Ovary (tissue), 10 donors: ENCODE results near the gene PAIP2B. TPM values are rescaled to one million over a fixed set of nuclear protein-coding genes. Genes with fewer than 3 reads are reported as not detected.

Experiments used
- DNase-seq, 5 donors: peaks; one replicate each; pipeline ENCODE4 v3.0.0-alpha.2; 2019 to 2020
- H3K27ac ChIP-seq, 2 donors: fragments of 200-600 bp; one replicate each; pipeline versions ENCODE4 v1.5.1 to v1.8.0; 2019 to 2022
- H3K27me3 ChIP-seq: fragments of 200-600 bp; one replicate; pipeline ENCODE4 v1.8.0; 2022
- H3K36me3 ChIP-seq: fragments of 200-600 bp; sonication (generic); one replicate; pipeline ENCODE4 v1.5.1; 2019
- H3K4me1 ChIP-seq: one replicate; pipeline ENCODE4 v1.8.1; 2013; ENCODE audit warnings: mild to moderate bottlenecking, moderate library complexity; ENCODE audit not compliant: insufficient read depth
- H3K4me3 ChIP-seq: fragments of 200-600 bp; sonication (generic); one replicate; pipeline ENCODE4 v1.5.1; 2017
- H3K9me3 ChIP-seq, 2 donors: fragments of 200-600 bp in 1 of 2; sonication (generic) in 1 of 2; one replicate each; pipeline versions ENCODE4 v1.5.1 to v1.8.1; 2013 to 2019; ENCODE audit warnings: mild to moderate bottlenecking in 1 of 2, moderate library complexity in 1 of 2
- CTCF ChIP-seq, 3 donors: fragments of 450-650 bp in 2 of 3; fragments of 200-600 bp in 1 of 3; IDR thresholded peaks; one replicate each; pipeline versions ENCODE4 v1.5.1 to v1.8.0; 2016 to 2022; ENCODE audit warnings: antibody characterized with exemption in 3 of 3, mild to moderate bottlenecking in 1 of 3
- EP300 ChIP-seq: sonication (generic); formaldehyde crosslinking; IDR thresholded peaks from one replicate; pipeline ENCODE4 v1.6.1; 2017; ENCODE audit warnings: antibody characterized with exemption
- POLR2A ChIP-seq: fragments of 450-650 bp; IDR thresholded peaks from one replicate; pipeline ENCODE4 v1.6.1; 2017; ENCODE audit warnings: antibody characterized with exemption, mild to moderate bottlenecking, moderate library complexity
- WGBS, 3 donors: extraction: QIAGEN DNeasy Blood & Tissue Kit in 1 of 3; methylation state at CpG; one replicate each; pipeline versions ENCODE4 v1.1.5 to v1.1.7; 2013 to 2017; 5-methylcytosine and 5-hydroxymethylcytosine counted together
- intact Hi-C, 4 donors: fragments of 100-400 bp; cut with DNase I; formaldehyde crosslinking; loops; one replicate each; pipeline versions ENCODE4 v1.11.0 to v1.15.1; 2022 to 2023
- long read RNA-seq, 3 donors: library from polyadenylated mRNA in 2 of 3; unstranded in 2 of 3; transcript quantifications; one replicate each; pipeline ENCODE4 v2.0.0 and lab custom pipeline, GENCODE V29; 2021 to 2026
- polyA plus RNA-seq, 2 donors: library from polyadenylated mRNA; stranded (reverse); fragments of 200-250 nt in 1 of 2; fragments of 350-450 nt in 1 of 2; fragmentation: Illumina TruSeq in 1 of 2; extraction: RNeasy Lipid Tissue Mini Kit (QIAGEN cat#74804) in 1 of 2; gene quantifications; one replicate each; pipeline ENCODE4 v1.2.3, GENCODE V29; 2013 to 2014
- total RNA-seq, 7 donors: library from RNA; depleted of rRNA in 2 of 7; stranded (reverse); fragments of >200 nt in 2 of 7; fragmentation: NEBNext Ultra II Directional in 3 of 7; extraction: Animal tissue kit (Norgen Biotek cat#: 25700) in 3 of 7; gene quantifications; one replicate each; pipeline versions ENCODE4 v1.1.0 to v1.2.4, GENCODE V29; 2016 to 2023
- donor health status: DM: no; HTN: no; CAD: no; lungs with moderate emphysema.
- donor health status: DM: no; HTN: no; CAD: no.
- donor health status: Bipolar disorder and iron deficiency.
- donor health status: DM: yes; HTN: yes; CAD: no.
- donor health status: DM: no; HTN: no; CAD: no.
- donor health status: DM: yes; HTN: yes; CAD: no.

The PAIP2B gene, protein sequence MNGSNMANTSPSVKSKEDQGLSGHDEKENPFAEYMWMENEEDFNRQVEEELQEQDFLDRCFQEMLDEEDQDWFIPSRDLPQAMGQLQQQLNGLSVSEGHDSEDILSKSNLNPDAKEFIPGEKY
- 10 to 100 TPM in 6 of 7 donors, 1 to 10 TPM in 1; 9.0 to 20.7 (median 19.3) TPM for total RNA-seq
- polyA plus RNA-seq: 1 to 10 TPM; 8.9 to 9.0 TPM
- long read RNA-seq, donor 1, full-length matches to known transcripts: 2 of 9 reads
- long read RNA-seq, donor 1, partial matches to known transcripts: 3 of 9 reads
- long read RNA-seq, donor 1, other reads (novel, unspliced or antisense): 4 of 9 reads
- long read RNA-seq, donor 2, full-length matches to known transcripts: 12 of 12 reads
- long read RNA-seq, donor 2, partial matches to known transcripts: 0 of 12 reads
- long read RNA-seq, donor 2, other reads (novel, unspliced or antisense): 0 of 12 reads
- long read RNA-seq, donor 3, full-length matches to known transcripts: 3 of 9 reads
- long read RNA-seq, donor 3, partial matches to known transcripts: 0 of 9 reads
- long read RNA-seq, donor 3, other reads (novel, unspliced or antisense): 6 of 9 reads

- H3K9me3 ChIP-seq: no peaks in the 10 kb centered on the region
- H3K4me3 ChIP-seq: peak within 1 kb of the TSS; percentile 73
- intact Hi-C loops: loop anchor here in 1 of 4 donors (1.0 to 10.0 kb wide), 2 partner anchors 49 to 108 kb away; partner anchors contain the start of gene ZNF638
- TF ChIP-seq POLR2A (peak; percentile 83), EP300 (no peak)
- H3K27ac ChIP-seq: peak within 1 kb of the TSS; percentile 62 to 90
- H3K36me3 ChIP-seq: no peaks in the 10 kb centered on the region
- peak; percentile 98 to 99 (median 99) for DNase-seq
- H3K4me1 ChIP-seq: peaks cover 1% of the 10 kb centered on the region
- no peaks in the 10 kb centered on the region for H3K27me3 ChIP-seq
- WGBS, 3 donors: 0% methylated on average over 30 of the region's 30 CpGs
These were observed at the start of gene PAIP2B for GRCh38 chr2:71226965-71227560. TSS of gene PAIP2B (minus strand) at chr2:71227103. CDS start at chr2:71202589, 24,514 bp downstream.

GRCh38 chr2:71275939-71276310, 49.0 kb upstream of the PAIP2B start:
- WGBS, 3 donors: 38 to 43% (median 40%) methylated on average over 8 of the region's 8 CpGs
- Histone ChIP-seq H3K27ac (no peak overlapping the region), H3K36me3 (no peaks in the 10 kb centered on the region), H3K9me3 (no peaks in the 10 kb centered on the region), H3K4me1 (no peaks in the 10 kb centered on the region), H3K27me3 (no peaks in the 10 kb centered on the region), H3K4me3 (no peak overlapping the region)
- intact Hi-C loops: loop anchor here in 1 of 4 donors (1.0 kb wide), 1 partner anchor 49 kb away; the partner anchor contains the start of gene PAIP2B
- no peak for DNase-seq
- TF ChIP-seq POLR2A (no peak), CTCF (IDR thresholded peaks at IDR 0.05) (no peak), EP300 (no peak)

GRCh38 chr2:71269511-71270090, 42.7 kb upstream of the PAIP2B start:
- H3K9me3 ChIP-seq: no peaks in the 10 kb centered on the region
- 86 to 89% (median 87%) methylated on average over 9 of the region's 9 CpGs for WGBS, 3 donors
- no peak for DNase-seq
- H3K36me3 ChIP-seq: no peaks in the 10 kb centered on the region
- no peaks in the 10 kb centered on the region for H3K27me3 ChIP-seq
- H3K4me3 ChIP-seq: no peak overlapping the region
- TF ChIP-seq EP300 (no peak), POLR2A (no peak), CTCF (IDR thresholded peaks at IDR 0.05) (no peak)
- no peak overlapping the region for H3K27ac ChIP-seq
- no peaks in the 10 kb centered on the region for H3K4me1 ChIP-seq
- intact Hi-C loops: no loop called here

DNA sequence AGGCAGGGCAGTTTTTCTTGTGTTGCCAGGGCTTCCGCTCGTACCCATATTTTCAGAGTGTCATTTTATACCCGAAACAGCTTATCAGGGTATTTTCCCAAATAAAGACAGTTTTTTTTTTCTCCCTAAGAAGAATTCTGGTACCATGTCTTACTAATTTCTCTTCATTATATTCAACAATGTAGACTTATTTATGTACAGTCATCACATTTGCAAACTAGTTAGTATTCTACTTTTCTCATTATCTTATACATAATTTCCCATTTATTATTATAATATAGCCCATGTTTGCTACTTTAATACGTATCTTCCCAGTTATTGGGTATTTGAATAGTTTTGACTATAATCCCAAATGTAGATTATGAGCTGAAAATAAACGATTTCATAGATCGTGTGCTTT, 36.5 kb upstream of the PAIP2B start:
- WGBS, 3 donors: 79 to 88% (median 88%) methylated on average over 6 of the region's 6 CpGs
- no peak for DNase-seq
- Histone ChIP-seq H3K4me3 (no peak overlapping the region), H3K27ac (no peak overlapping the region), H3K36me3 (no peaks in the 10 kb centered on the region), H3K4me1 (no peaks in the 10 kb centered on the region), H3K9me3 (no peaks in the 10 kb centered on the region), H3K27me3 (no peaks in the 10 kb centered on the region)
- no peak for TF ChIP-seq CTCF (IDR thresholded peaks at IDR 0.05)
- TF ChIP-seq POLR2A: no peak
- no peak for TF ChIP-seq EP300
- intact Hi-C loops: no loop called here
